ENCODE data around the gene EBI3. TPM values are rescaled to one million over a fixed set of nuclear protein-coding genes. Genes with fewer than 3 reads are reported as not detected.

EBI3 gene
- polyA plus RNA-seq, 1 donor (not counting 4 experiments of a cell fraction or from before 2014, with no cell fraction given), result 0.05 TPM

DNA sequence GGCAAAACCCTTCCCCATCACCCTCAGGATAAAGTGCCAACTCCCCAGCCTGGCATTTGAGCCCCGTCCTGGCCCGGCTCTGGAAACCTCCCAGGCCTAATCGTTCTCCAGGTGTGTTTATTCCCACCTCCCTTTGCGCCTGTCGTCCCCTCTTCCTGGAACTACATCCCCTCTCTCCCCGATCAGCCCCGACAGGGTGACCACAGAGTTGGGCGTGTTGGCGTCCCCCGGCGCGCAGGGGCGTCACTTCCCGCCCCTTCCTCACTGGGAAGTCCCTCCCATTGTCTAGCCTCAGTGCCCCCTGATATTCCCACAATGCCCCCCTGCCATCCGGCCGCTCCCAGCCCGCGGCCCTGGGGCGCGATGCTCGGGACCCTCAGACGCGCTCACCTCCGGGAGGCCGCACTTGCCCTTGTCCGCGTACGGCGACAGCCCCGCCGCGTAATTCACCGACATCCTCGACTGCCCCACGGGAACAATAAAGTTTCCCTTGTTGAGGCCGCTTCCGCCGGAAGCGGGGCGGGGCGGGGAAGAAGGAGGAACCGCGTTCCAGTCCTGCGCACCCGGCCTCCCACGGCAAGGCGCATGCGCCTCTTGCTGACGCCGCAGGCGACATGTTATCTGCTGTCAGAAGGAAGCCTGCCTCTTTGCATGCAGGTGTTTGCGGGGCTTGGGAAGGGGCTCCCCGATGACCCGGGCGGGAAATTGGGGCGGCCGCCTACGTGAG, 47.1 kb upstream of the EBI3 start, which contains the start of the genes ANKRD24 and SIRT6:
ANKRD24 (plus strand) TSS at position 606 of the 727 bp plus-strand sequence. CDS start 3,737 bp downstream, outside the sequence.
SIRT6 (minus strand) TSS at position 480 of the 727 bp plus-strand sequence; CDS start at position 456, 24 bp downstream.
- H3K4me3 ChIP-seq (ENCODE audit: control insufficient read depth in 2 of 3, extremely low read depth in 1 of 3, insufficient read depth in 2 of 3, low read depth in 1 of 3, low read length in 3 of 3), result peak within 1 kb of the TSS; percentile 95 to 96 (median 96)
- H3K9me1 ChIP-seq (ENCODE audit: control insufficient read depth, extremely low read depth, insufficient read depth, low read length), result no peaks in the 10 kb centered on the region
- peak within 1 kb of the TSS; percentile 89 for H3K4me2 ChIP-seq (ENCODE audit: control insufficient read depth, extremely low read depth, insufficient read depth, low read depth, low read length)
- H3K9ac ChIP-seq (ENCODE audit: control insufficient read depth, extremely low read depth, insufficient read depth, low read length), result peak within 1 kb of the TSS; percentile 94
- FAIRE-seq (no peak), DNase-seq (ENCODE audit: low read depth, low spot score) (peak; percentile 69)
- no peaks in the 10 kb centered on the region for H3K9me3 ChIP-seq (ENCODE audit: control insufficient read depth, low read depth, low read length)
- TF ChIP-seq EZH2 (IDR thresholded peaks at IDR 0.05; ENCODE audit: low read length) (no peak), CTCF (optimal IDR thresholded peaks at IDR 0.05 in 1 of 3, IDR thresholded peaks at IDR 0.05 in 1 of 3, conservative IDR thresholded peaks at IDR 0.05 in 1 of 3; ENCODE audit: extremely low read depth in 1 of 3, insufficient read depth in 2 of 3, low read length in 3 of 3) (no peak)
- H3K79me2 ChIP-seq (ENCODE audit: control insufficient read depth, insufficient read depth, low read length), result peaks cover 15% of the 10 kb centered on the region
- H3K4me1 ChIP-seq (ENCODE audit: control insufficient read depth, extremely low read depth, insufficient read depth, low read length), result peaks cover 14% of the 10 kb centered on the region
- peak within 1 kb of the TSS; percentile 80 for H3K27ac ChIP-seq (ENCODE audit: control insufficient read depth, insufficient read depth, low read length)
- peak within 1 kb of the TSS; percentile 93 for H2AFZ ChIP-seq (ENCODE audit: control insufficient read depth, low read length)
- dilution Hi-C loops (cut with MboI; ENCODE audit: extremely low pct_ligation_motif_present, low sequenced_read_pairs), result no loop called here
- H3K27me3 ChIP-seq (ENCODE audit: control insufficient read depth, extremely low read depth, insufficient read depth, low read length), result no peaks in the 10 kb centered on the region
- H4K20me1 ChIP-seq (ENCODE audit: control insufficient read depth, extremely low read depth, insufficient read depth, low read length), result no peaks in the 10 kb centered on the region
- H3K36me3 ChIP-seq (ENCODE audit: control insufficient read depth in 2 of 2, extremely low read depth in 1 of 2, insufficient read depth in 2 of 2, low read length in 2 of 2), result peaks cover 12% of the 10 kb centered on the region in 2 experiments

- peaks cover 10 to 11% of the 10 kb centered on the region in 2 experiments for H3K36me3 ChIP-seq (ENCODE audit: control insufficient read depth in 2 of 2, extremely low read depth in 1 of 2, insufficient read depth in 2 of 2, low read length in 2 of 2)
- H2AFZ ChIP-seq (ENCODE audit: control insufficient read depth, low read length), result no peak overlapping the region
- dilution Hi-C loops (cut with MboI; ENCODE audit: extremely low pct_ligation_motif_present, low sequenced_read_pairs), result no loop called here
- H4K20me1 ChIP-seq (ENCODE audit: control insufficient read depth, extremely low read depth, insufficient read depth, low read length), result no peaks in the 10 kb centered on the region
- no peak overlapping the region for H3K4me2 ChIP-seq (ENCODE audit: control insufficient read depth, extremely low read depth, insufficient read depth, low read depth, low read length)
- H3K4me3 ChIP-seq (ENCODE audit: control insufficient read depth in 2 of 3, extremely low read depth in 1 of 3, insufficient read depth in 2 of 3, low read depth in 1 of 3, low read length in 3 of 3), result no peak overlapping the region
- no peaks in the 10 kb centered on the region for H3K27me3 ChIP-seq (ENCODE audit: control insufficient read depth, extremely low read depth, insufficient read depth, low read length)
- H3K9ac ChIP-seq (ENCODE audit: control insufficient read depth, extremely low read depth, insufficient read depth, low read length), result no peak overlapping the region
- H3K27ac ChIP-seq (ENCODE audit: control insufficient read depth, insufficient read depth, low read length), result no peak overlapping the region
- no peaks in the 10 kb centered on the region for H3K9me1 ChIP-seq (ENCODE audit: control insufficient read depth, extremely low read depth, insufficient read depth, low read length)
- no peaks in the 10 kb centered on the region for H3K9me3 ChIP-seq (ENCODE audit: control insufficient read depth, low read depth, low read length)
- peaks cover 15% of the 10 kb centered on the region for H3K79me2 ChIP-seq (ENCODE audit: control insufficient read depth, insufficient read depth, low read length)
- FAIRE-seq (no peak), DNase-seq (ENCODE audit: low read depth, low spot score) (no peak)
- H3K4me1 ChIP-seq (ENCODE audit: control insufficient read depth, extremely low read depth, insufficient read depth, low read length), result peaks cover 14% of the 10 kb centered on the region
- TF ChIP-seq EZH2 (IDR thresholded peaks at IDR 0.05; ENCODE audit: low read length) (no peak), CTCF (optimal IDR thresholded peaks at IDR 0.05 in 1 of 3, IDR thresholded peaks at IDR 0.05 in 1 of 3, conservative IDR thresholded peaks at IDR 0.05 in 1 of 3; ENCODE audit: extremely low read depth in 1 of 3, insufficient read depth in 2 of 3, low read length in 3 of 3) (no peak)
Measured at GRCh38 chr19:4183967-4184717, 45.2 kb upstream of the EBI3 start.
